ENCODE data around the gene ICA1L.

DNA sequence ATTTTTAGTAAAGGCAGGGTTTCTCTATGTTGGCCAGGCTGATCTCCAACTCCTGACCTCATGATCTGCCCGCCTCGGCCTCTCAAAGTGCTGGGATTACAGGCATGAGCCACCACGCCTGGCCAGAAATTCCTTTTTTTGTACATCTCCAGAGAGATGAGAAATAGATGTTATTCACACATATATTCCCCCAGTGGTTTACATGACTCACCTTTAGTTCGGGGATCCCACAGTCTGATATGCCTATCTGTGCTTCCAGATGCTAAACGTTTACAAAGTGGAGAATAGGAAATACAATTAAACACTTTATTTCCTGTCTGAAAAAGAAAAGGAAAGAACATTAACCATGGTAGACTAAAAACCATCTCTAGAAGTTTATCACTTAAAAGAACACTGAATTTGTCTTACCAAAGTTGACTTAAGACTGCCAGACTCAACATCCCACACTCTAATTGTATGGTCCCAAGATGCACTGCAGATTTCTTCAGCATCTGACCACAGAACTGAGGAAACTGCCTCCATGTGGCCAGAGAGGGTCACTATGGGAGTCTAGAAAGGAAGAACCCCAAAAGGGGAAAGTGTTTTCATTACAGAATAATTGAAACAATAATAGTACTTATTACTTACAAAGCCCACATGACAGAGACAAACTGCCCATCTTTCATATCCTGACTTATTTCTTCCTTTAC lies 12.6 kb upstream of the ICA1L start:
- TF ChIP-seq, protein P1, sequence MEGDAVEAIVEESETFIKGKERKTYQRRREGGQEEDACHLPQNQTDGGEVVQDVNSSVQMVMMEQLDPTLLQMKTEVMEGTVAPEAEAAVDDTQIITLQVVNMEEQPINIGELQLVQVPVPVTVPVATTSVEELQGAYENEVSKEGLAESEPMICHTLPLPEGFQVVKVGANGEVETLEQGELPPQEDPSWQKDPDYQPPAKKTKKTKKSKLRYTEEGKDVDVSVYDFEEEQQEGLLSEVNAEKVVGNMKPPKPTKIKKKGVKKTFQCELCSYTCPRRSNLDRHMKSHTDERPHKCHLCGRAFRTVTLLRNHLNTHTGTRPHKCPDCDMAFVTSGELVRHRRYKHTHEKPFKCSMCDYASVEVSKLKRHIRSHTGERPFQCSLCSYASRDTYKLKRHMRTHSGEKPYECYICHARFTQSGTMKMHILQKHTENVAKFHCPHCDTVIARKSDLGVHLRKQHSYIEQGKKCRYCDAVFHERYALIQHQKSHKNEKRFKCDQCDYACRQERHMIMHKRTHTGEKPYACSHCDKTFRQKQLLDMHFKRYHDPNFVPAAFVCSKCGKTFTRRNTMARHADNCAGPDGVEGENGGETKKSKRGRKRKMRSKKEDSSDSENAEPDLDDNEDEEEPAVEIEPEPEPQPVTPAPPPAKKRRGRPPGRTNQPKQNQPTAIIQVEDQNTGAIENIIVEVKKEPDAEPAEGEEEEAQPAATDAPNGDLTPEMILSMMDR (IDR thresholded peaks at IDR 0.05): no peak
- TF ChIP-seq ZFX (IDR thresholded peaks at IDR 0.05; ENCODE audit: borderline replicate concordance): no peak

All from 22Rv1 (cell line).